ENCODE data around the gene MYT1. TPM values are rescaled to one million over a fixed set of nuclear protein-coding genes. Genes with fewer than 3 reads are reported as not detected.

MYT1 gene
- total RNA-seq, 4 donors from 2014 or later: 0.16 to 0.55 TPM; not detected in 2

GRCh38 chr20:64146301-64146935 is 17.8 kb upstream of the MYT1 start:
- intact Hi-C loops (cut with DNase I; ENCODE audit: low total_unique reads): no loop called here
- DNase-seq: no peak
- Histone ChIP-seq H3K36me3 (no peaks in the 10 kb centered on the region), H3K4me1 (no peaks in the 10 kb centered on the region), H3K27ac (no peak overlapping the region), H3K27me3 (peaks cover 3% of the 10 kb centered on the region), H3K9me3 (no peaks in the 10 kb centered on the region), H3K4me3 (no peak overlapping the region)
- in situ Hi-C loops (cut with MboI; ENCODE audit: low pct_ligation_motif_present in 1 of 4, low pct_unique_long_range_greater_than_20kb in 1 of 4, low sequenced_read_pairs in 3 of 4): no loop called here
- WGBS, 2 donors (ENCODE audit: low coverage in 1 of 2): 68% methylated on average over 7 of the region's 7 CpGs; no CpG with 5 or more reads in 1 of the 2 donors
- TF ChIP-seq CTCF (IDR thresholded peaks at IDR 0.05) (no peak), EP300 (IDR thresholded peaks at IDR 0.05; ENCODE audit: low read depth) (no peak), POLR2AphosphoS5 (IDR thresholded peaks at IDR 0.05) (no peak), POLR2A (IDR thresholded peaks at IDR 0.05) (no peak)

- 91% methylated on average over 10 of the region's 12 CpGs; no CpG with 5 or more reads in 1 of the 2 donors for WGBS, 2 donors (ENCODE audit: low coverage in 1 of 2)
- H3K27ac ChIP-seq: no peak overlapping the region
- H3K27me3 ChIP-seq: peaks cover 3% of the 10 kb centered on the region
- no peaks in the 10 kb centered on the region for H3K36me3 ChIP-seq
- no peak overlapping the region for H3K4me3 ChIP-seq
- TF ChIP-seq POLR2AphosphoS5 (IDR thresholded peaks at IDR 0.05) (no peak), POLR2A (IDR thresholded peaks at IDR 0.05) (no peak), EP300 (IDR thresholded peaks at IDR 0.05; ENCODE audit: low read depth) (no peak), CTCF (IDR thresholded peaks at IDR 0.05) (no peak)
- intact Hi-C loops (cut with DNase I; ENCODE audit: low total_unique reads): no loop called here
- DNase-seq: no peak
- no peaks in the 10 kb centered on the region for H3K4me1 ChIP-seq
- in situ Hi-C loops (cut with MboI; ENCODE audit: low pct_ligation_motif_present in 1 of 4, low pct_unique_long_range_greater_than_20kb in 1 of 4, low sequenced_read_pairs in 3 of 4): no loop called here
- H3K9me3 ChIP-seq: no peaks in the 10 kb centered on the region
These were observed 17.2 kb upstream of the MYT1 start for GRCh38 chr20:64146936-64147477.

DNA sequence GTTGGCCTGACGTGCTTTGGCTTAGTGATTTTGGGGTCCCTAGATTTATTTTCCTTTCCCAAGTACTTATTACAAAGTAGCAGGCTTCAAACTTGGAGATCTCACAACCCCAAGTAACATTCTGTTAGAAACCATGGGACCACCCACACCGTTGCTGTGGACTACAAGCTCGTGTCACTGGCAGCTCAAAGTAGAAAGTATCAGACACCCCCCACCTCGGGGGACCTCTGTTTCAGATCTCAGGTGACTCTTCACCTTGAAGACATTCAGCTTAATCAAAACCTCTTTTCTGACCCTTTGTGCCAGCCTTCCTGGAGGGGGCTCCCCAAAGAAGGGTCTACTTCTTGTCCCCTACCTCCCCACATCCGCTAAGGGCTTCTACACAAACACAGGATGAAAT is 15.7 kb upstream of the MYT1 start:
- Histone ChIP-seq H3K4me1 (no peaks in the 10 kb centered on the region), H3K27me3 (peaks cover 3% of the 10 kb centered on the region), H3K36me3 (no peaks in the 10 kb centered on the region), H3K9me3 (no peaks in the 10 kb centered on the region), H3K27ac (no peak overlapping the region), H3K4me3 (no peak overlapping the region)
- intact Hi-C loops (cut with DNase I; ENCODE audit: low total_unique reads): no loop called here
- TF ChIP-seq POLR2AphosphoS5 (IDR thresholded peaks at IDR 0.05) (no peak), EP300 (IDR thresholded peaks at IDR 0.05; ENCODE audit: low read depth) (no peak), CTCF (IDR thresholded peaks at IDR 0.05) (no peak), POLR2A (IDR thresholded peaks at IDR 0.05) (no peak)
- 83 to 94% methylated on average over 2 to 5 of the region's 5 CpGs for WGBS, 2 donors (ENCODE audit: low coverage in 1 of 2)
- in situ Hi-C loops (cut with MboI; ENCODE audit: low pct_ligation_motif_present in 1 of 4, low pct_unique_long_range_greater_than_20kb in 1 of 4, low sequenced_read_pairs in 3 of 4): no loop called here
- DNase-seq: no peak

DNA sequence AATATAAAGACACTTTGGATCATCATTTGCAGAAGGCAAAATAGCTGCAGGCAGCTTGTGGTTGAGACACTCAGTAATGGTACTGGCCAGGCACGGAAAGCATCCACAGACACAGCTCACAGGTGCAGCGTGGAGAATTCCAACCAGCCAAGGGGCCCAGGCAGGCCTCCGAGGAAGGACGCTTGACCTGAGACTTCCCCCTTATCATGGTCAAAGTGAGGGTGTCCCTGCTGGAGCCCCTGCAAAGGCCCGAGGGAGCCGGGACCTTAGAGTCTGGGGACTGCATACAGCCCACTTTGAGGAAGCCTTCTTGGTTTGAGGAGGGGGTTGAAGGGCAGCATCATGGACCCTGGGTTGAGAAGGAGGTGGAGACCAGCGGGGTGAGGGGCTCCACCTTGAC is 15.1 kb upstream of the MYT1 start:
- intact Hi-C loops (cut with DNase I; ENCODE audit: low total_unique reads): no loop called here
- TF ChIP-seq EP300 (IDR thresholded peaks at IDR 0.05; ENCODE audit: low read depth) (no peak), POLR2A (IDR thresholded peaks at IDR 0.05) (no peak), CTCF (IDR thresholded peaks at IDR 0.05) (no peak), POLR2AphosphoS5 (IDR thresholded peaks at IDR 0.05) (no peak)
- DNase-seq: no peak
- in situ Hi-C loops (cut with MboI; ENCODE audit: low pct_ligation_motif_present in 1 of 4, low pct_unique_long_range_greater_than_20kb in 1 of 4, low sequenced_read_pairs in 3 of 4): no loop called here
- Histone ChIP-seq H3K4me3 (no peak overlapping the region), H3K27me3 (peaks cover 3% of the 10 kb centered on the region), H3K36me3 (no peaks in the 10 kb centered on the region), H3K27ac (no peak overlapping the region), H3K9me3 (no peaks in the 10 kb centered on the region), H3K4me1 (no peaks in the 10 kb centered on the region)
- 95% methylated on average over 7 of the region's 7 CpGs; no CpG with 5 or more reads in 1 of the 2 donors for WGBS, 2 donors (ENCODE audit: low coverage in 1 of 2)
